Stimulated activated CD8-positive, alpha-beta memory T cell treated with anti-CD3 and anti-CD28 coated beads, Interleukin-7, amount 100 ng/mL, for 24 hours (primary cell): ENCODE data around the gene NFIL3.

Experiments used
- DNase-seq: peaks from one replicate; pipeline ENCODE4 v3.0.0-alpha.2; 2020; ENCODE audit warnings: low read depth

Gene NFIL3

GRCh38 chr9:91359734-91360470 lies 63.7 kb downstream of the NFIL3 start:
- no peak for DNase-seq

- no peak for DNase-seq
Measured at GRCh38 chr9:91359083-91359482, 64.5 kb downstream of the NFIL3 start.
